CD4-positive, alpha-beta T cell treated with Interleukin-6 for 4 hours (primary cell): Measurements from ENCODE around the gene C6.

Source experiments
- DNase-seq: peaks from one replicate; pipeline ENCODE4 v3.0.0-alpha.2; 2020; ENCODE audit warnings: mixed read lengths

Gene C6

GRCh38 chr5:41118177-41118576 lies 95.2 kb downstream of the C6 start:
- no peak for DNase-seq

- no peak for DNase-seq
Measured at GRCh38 chr5:41115281-41115680, 98.1 kb downstream of the C6 start.

- no peak for DNase-seq
Measured at GRCh38 chr5:41112486-41113455, 100.6 kb downstream of the C6 start.

GRCh38 chr5:41109186-41109585 lies 104.1 kb downstream of the C6 start:
- DNase-seq = no peak

- DNase-seq = no peak
Measured at GRCh38 chr5:41102341-41102740, 111.0 kb downstream of the C6 start.

GRCh38 chr5:41097642-41098041 lies 115.7 kb downstream of the C6 start:
- DNase-seq = no peak

- DNase-seq = no peak
Measured at GRCh38 chr5:41095324-41096101, 117.8 kb downstream of the C6 start.

GRCh38 chr5:41094871-41095270 lies 118.5 kb downstream of the C6 start:
- DNase-seq = no peak

- DNase-seq = no peak
Measured at GRCh38 chr5:41093803-41094202, 119.5 kb downstream of the C6 start.
